Posterior cingulate gyrus (tissue), 11 donors: ENCODE measurements around the gene ANO7.

Experiments used
- DNase-seq, 10 donors: peaks; one replicate each; pipeline versions ENCODE4 v3.0.0 to v3.0.0-alpha.2; 2020 to 2021; ENCODE audit warnings: mixed read lengths in 3 of 10
- intact Hi-C: fragments of 100-400 bp; cut with DNase I; formaldehyde crosslinking; loops from one replicate; pipeline ENCODE4 v1.15.1; 2023

The ANO7 gene

GRCh38 chr2:241265506-241265905 is 77.0 kb downstream of the ANO7 start:
- intact Hi-C loops = no loop called here
- DNase-seq = no peak

- DNase-seq = no peak
- intact Hi-C loops = no loop called here
Observed at GRCh38 chr2:241267249-241268067, 79.0 kb downstream of the ANO7 start.

GRCh38 chr2:241268306-241268705 is 79.8 kb downstream of the ANO7 start:
- intact Hi-C loops = no loop called here
- DNase-seq = no peak

GRCh38 chr2:241268716-241269445 is 80.4 kb downstream of the ANO7 start:
- intact Hi-C loops = no loop called here
- DNase-seq = no peak

- intact Hi-C loops = no loop called here
- no peak for DNase-seq
Observed at GRCh38 chr2:241269707-241270520, 81.4 kb downstream of the ANO7 start.

GRCh38 chr2:241270531-241270930 is 82.1 kb downstream of the ANO7 start:
- intact Hi-C loops = no loop called here
- DNase-seq = no peak

GRCh38 chr2:241271706-241272302 is 83.3 kb downstream of the ANO7 start:
- intact Hi-C loops = no loop called here

DNA sequence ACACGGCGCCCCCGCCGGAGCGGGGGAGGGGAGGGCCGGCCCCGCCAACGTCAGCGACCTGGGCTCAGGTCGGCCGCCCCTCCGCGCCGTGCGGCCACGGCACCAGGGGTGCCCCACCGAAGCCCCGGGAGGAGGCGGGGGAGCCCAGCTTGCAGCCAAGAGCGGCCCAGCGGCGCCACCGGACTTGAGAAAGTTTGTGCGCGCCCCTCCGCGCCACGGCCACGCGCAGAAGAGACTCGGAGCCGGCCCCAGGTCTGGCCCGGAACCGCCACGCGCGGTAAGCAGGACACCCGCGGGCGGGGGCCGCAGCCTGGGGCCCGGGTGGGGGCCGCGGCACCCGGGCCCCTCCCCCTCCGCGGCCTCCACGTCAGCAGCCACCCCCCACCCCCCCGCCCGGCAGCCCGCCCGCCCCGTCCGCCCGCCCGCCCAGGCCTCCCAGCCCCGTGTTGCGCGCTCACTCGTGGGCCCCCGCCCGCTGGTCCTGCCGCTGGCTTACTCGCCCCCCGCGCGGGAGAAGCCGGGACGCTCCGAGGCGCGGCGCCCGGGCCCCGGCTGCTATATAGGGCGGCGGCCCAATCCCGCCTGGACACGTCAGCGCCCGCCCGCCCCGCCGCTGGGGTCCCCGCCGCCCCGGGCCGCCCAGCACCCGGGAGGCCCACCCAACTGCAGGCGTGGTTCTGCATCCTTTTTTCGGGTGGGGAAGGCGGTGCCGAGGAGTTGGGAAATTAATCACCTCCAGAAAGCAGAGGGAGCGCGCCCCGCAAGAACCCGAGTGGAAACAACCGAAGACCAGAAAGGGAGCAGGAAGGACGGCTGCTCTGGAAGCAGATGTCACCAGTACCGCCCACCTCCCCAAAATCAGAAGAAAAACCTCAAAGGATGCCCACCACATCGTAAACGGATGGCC is 84.1 kb downstream of the ANO7 start:
- peak; percentile 11 to 92 (median 46) for DNase-seq
- intact Hi-C loops = no loop called here

More at GRCh38 chr2:241271706-241272302, 83.3 kb downstream of the ANO7 start:
- DNase-seq = peak; percentile 66 to 97 (median 82)

DNA sequence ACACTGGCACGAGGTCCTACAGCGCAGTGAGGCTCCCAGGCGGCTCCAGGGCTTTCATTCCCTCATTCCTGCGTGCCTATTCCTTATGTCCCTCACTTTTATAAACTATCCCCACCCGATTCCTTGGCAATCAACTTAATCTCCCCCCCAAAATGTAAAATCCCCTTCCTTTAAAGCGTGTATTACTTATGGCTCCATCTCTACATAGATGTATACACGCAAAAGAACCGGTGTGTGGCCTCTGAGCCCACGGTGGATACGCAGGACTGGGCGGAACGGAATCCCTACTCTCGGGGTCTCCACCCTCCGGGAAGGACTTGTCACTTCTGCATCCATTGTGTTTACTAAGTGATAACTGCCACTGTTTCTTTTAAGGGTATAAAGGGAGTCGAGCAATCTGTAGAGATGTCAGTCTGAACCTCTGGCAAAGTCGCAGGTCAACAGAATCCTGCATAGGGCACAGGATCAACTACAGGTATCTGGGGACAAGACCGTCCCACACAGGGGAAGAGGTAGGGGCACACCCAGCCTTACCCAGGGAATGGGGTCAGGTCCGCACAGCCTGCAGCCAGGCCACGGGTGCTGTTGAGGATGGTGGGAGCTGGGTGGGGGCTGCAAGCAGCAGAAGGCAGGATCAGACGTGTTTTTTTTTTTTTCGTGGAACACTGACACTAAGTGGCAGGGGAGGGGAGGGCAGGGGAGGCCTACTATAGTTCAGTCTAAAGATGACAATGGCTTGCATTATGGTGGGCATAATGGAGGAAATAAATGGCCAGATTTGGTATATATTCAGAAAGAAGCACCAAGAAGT is 84.9 kb downstream of the ANO7 start:
- intact Hi-C loops = no loop called here
- no peak for DNase-seq

DNA sequence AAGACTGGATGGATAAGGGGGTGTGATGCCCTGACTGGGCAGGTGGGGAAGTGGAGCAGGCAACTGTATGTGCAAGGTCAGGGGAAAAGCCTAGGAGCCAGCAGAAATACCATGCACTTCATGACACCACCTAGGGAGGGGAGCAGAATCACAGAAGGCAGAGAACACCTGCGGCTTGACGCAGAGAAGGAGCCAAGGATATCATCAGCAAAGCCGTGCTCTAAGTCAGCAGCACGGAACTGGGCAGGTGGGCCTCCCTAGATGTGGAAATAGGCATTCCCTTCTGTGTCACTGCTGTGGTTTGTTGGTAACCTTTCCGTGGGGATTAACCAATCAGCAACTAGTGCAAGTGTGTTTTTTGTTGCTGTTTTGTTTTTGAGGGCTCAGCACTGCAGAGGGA is 85.7 kb downstream of the ANO7 start:
- no peak for DNase-seq
- intact Hi-C loops = no loop called here
